Ovary (tissue), 9 donors: ENCODE data around the gene CWF19L1. TPM values are rescaled to one million over a fixed set of nuclear protein-coding genes. Genes with fewer than 3 reads are reported as not detected.
"Not testable (repeated sequence)": the region's sequence is repeated elsewhere in the genome, so short reads cannot be mapped to it uniquely, and the experiment has no call there.

Experiments used
- DNase-seq, 5 donors: peaks; one replicate each; pipeline ENCODE4 v3.0.0-alpha.2; 2019 to 2020
- H3K27ac ChIP-seq, 2 donors: fragments of 200-600 bp; one replicate each; pipeline versions ENCODE4 v1.5.1 to v1.8.0; 2019 to 2022
- H3K27me3 ChIP-seq: fragments of 200-600 bp; one replicate; pipeline ENCODE4 v1.8.0; 2022
- H3K36me3 ChIP-seq: fragments of 200-600 bp; sonication (generic); one replicate; pipeline ENCODE4 v1.5.1; 2019
- H3K4me1 ChIP-seq: one replicate; pipeline ENCODE4 v1.8.1; 2013; ENCODE audit warnings: mild to moderate bottlenecking, moderate library complexity; ENCODE audit not compliant: insufficient read depth
- H3K4me3 ChIP-seq: fragments of 200-600 bp; sonication (generic); one replicate; pipeline ENCODE4 v1.5.1; 2017
- H3K9me3 ChIP-seq, 2 donors: fragments of 200-600 bp in 1 of 2; sonication (generic) in 1 of 2; one replicate each; pipeline versions ENCODE4 v1.5.1 to v1.8.1; 2013 to 2019; ENCODE audit warnings: mild to moderate bottlenecking in 1 of 2, moderate library complexity in 1 of 2
- CTCF ChIP-seq, 3 donors: fragments of 450-650 bp in 2 of 3; fragments of 200-600 bp in 1 of 3; IDR thresholded peaks; one replicate each; pipeline versions ENCODE4 v1.5.1 to v1.8.0; 2016 to 2022; ENCODE audit warnings: antibody characterized with exemption in 3 of 3, mild to moderate bottlenecking in 1 of 3
- EP300 ChIP-seq: sonication (generic); formaldehyde crosslinking; IDR thresholded peaks from one replicate; pipeline ENCODE4 v1.6.1; 2017; ENCODE audit warnings: antibody characterized with exemption
- POLR2A ChIP-seq: fragments of 450-650 bp; IDR thresholded peaks from one replicate; pipeline ENCODE4 v1.6.1; 2017; ENCODE audit warnings: antibody characterized with exemption, mild to moderate bottlenecking, moderate library complexity
- WGBS, 3 donors: extraction: QIAGEN DNeasy Blood & Tissue Kit in 1 of 3; methylation state at CpG; one replicate each; pipeline versions ENCODE4 v1.1.5 to v1.1.7; 2013 to 2017; 5-methylcytosine and 5-hydroxymethylcytosine counted together
- intact Hi-C, 4 donors: fragments of 100-400 bp; cut with DNase I; formaldehyde crosslinking; loops; one replicate each; pipeline versions ENCODE4 v1.11.0 to v1.15.1; 2022 to 2023
- polyA plus RNA-seq, 2 donors: library from polyadenylated mRNA; stranded (reverse); fragments of 200-250 nt in 1 of 2; fragments of 350-450 nt in 1 of 2; fragmentation: Illumina TruSeq in 1 of 2; extraction: RNeasy Lipid Tissue Mini Kit (QIAGEN cat#74804) in 1 of 2; gene quantifications; one replicate each; pipeline ENCODE4 v1.2.3, GENCODE V29; 2013 to 2014
- total RNA-seq, 7 donors: library from RNA; depleted of rRNA in 2 of 7; stranded (reverse); fragments of >200 nt in 2 of 7; fragmentation: NEBNext Ultra II Directional in 3 of 7; extraction: Animal tissue kit (Norgen Biotek cat#: 25700) in 3 of 7; gene quantifications; one replicate each; pipeline versions ENCODE4 v1.1.0 to v1.2.4, GENCODE V29; 2016 to 2023
- donor health status: DM: no; HTN: no; CAD: no; lungs with moderate emphysema.
- donor health status: DM: no; HTN: no; CAD: no.
- donor health status: Bipolar disorder and iron deficiency.
- donor health status: DM: yes; HTN: yes; CAD: no.
- donor health status: DM: no; HTN: no; CAD: no.
- donor health status: DM: yes; HTN: yes; CAD: no.

Gene CWF19L1
- total and polyA plus RNA-seq, 9 donors, result 17.1 to 24.6 (median 20.5) TPM

GRCh38 chr10:100293066-100293465 lies 25.6 kb upstream of the CWF19L1 start:
- intact Hi-C loops, result no loop called here
- no peaks in the 10 kb centered on the region for H3K4me1 ChIP-seq
- TF ChIP-seq EP300 (no peak), CTCF (IDR thresholded peaks at IDR 0.05) (no peak), POLR2A (no peak)
- H3K27ac ChIP-seq, result no peak overlapping the region
- H3K36me3 ChIP-seq, result no peaks in the 10 kb centered on the region
- H3K9me3 ChIP-seq, result no peaks in the 10 kb centered on the region
- no peak for DNase-seq
- no peaks in the 10 kb centered on the region for H3K27me3 ChIP-seq
- no peak overlapping the region for H3K4me3 ChIP-seq

GRCh38 chr10:100292300-100292699 lies 24.9 kb upstream of the CWF19L1 start:
- H3K4me1 ChIP-seq, H3K27me3 ChIP-seq, DNase-seq, H3K9me3 ChIP-seq, intact Hi-C loops, H3K27ac ChIP-seq, H3K4me3 ChIP-seq, H3K36me3 ChIP-seq: not testable (repeated sequence)
- WGBS, 3 donors, result 72 to 81% (median 73%) methylated on average over 4 of the region's 4 CpGs

- no peak for DNase-seq
- no peak overlapping the region for H3K4me3 ChIP-seq
- TF ChIP-seq POLR2A, result no peak
- no peak for TF ChIP-seq CTCF (IDR thresholded peaks at IDR 0.05)
- TF ChIP-seq EP300, result no peak
- intact Hi-C loops, result no loop called here
- no peaks in the 10 kb centered on the region for H3K4me1 ChIP-seq
- 62 to 67% (median 64%) methylated on average over 3 of the region's 3 CpGs for WGBS, 3 donors
- no peaks in the 10 kb centered on the region for H3K9me3 ChIP-seq
- no peaks in the 10 kb centered on the region for H3K36me3 ChIP-seq
- H3K27ac ChIP-seq, result no peak overlapping the region
- no peaks in the 10 kb centered on the region for H3K27me3 ChIP-seq
These were observed 23.9 kb upstream of the CWF19L1 start for GRCh38 chr10:100291356-100291755.

- no peak overlapping the region for H3K4me3 ChIP-seq
- H3K27ac ChIP-seq, result no peak overlapping the region
- TF ChIP-seq EP300 (no peak), CTCF (IDR thresholded peaks at IDR 0.05) (no peak), POLR2A (no peak)
- H3K9me3 ChIP-seq, result no peaks in the 10 kb centered on the region
- 68 to 85% (median 76%) methylated on average over 2 of the region's 2 CpGs for WGBS, 3 donors
- intact Hi-C loops, result loop anchor here in 1 of 4 donors (5.0 kb wide), 1 partner anchor 862 kb away; no protein-coding TSS in a partner anchor
- peaks cover 2% of the 10 kb centered on the region for H3K4me1 ChIP-seq
- H3K36me3 ChIP-seq, result no peaks in the 10 kb centered on the region
- DNase-seq, result no peak
- H3K27me3 ChIP-seq, result no peaks in the 10 kb centered on the region
These were observed 22.2 kb upstream of the CWF19L1 start for GRCh38 chr10:100289641-100290040.

- no peak for DNase-seq
- Histone ChIP-seq H3K4me1 (peaks cover 2% of the 10 kb centered on the region), H3K27me3 (no peaks in the 10 kb centered on the region), H3K36me3 (no peaks in the 10 kb centered on the region), H3K27ac (no peak overlapping the region), H3K9me3 (no peaks in the 10 kb centered on the region), H3K4me3 (no peak overlapping the region)
- intact Hi-C loops, result loop anchor here in 1 of 4 donors (5.0 kb wide), 1 partner anchor 861 kb away; no protein-coding TSS in a partner anchor
- no peak for TF ChIP-seq EP300
- no peak for TF ChIP-seq POLR2A
- TF ChIP-seq CTCF (IDR thresholded peaks at IDR 0.05), result no peak
- 78 to 84% (median 78%) methylated on average over 5 of the region's 5 CpGs for WGBS, 3 donors
These were observed 20.8 kb upstream of the CWF19L1 start for GRCh38 chr10:100288196-100288595.
